Activated CD8-positive, alpha-beta T cell treated with anti-CD3 and anti-CD28 coated beads, Interleukin-2, amount 10 ng/mL, durations not matched to agents 7 days and 5 days (primary cell): ENCODE measurements around the gene BBLN. TPM values are rescaled to one million over a fixed set of nuclear protein-coding genes. Genes with fewer than 3 reads are reported as not detected.

Source experiments
- ATAC-seq: fragments of 150-1000 bp; cut with Tn5 transposase; one replicate; pipeline ENCODE4 v1.10.0; 2021; ENCODE audit warnings: moderate library complexity
- CTCF ChIA-PET: fragments of 350-600 bp; sonication (Branson Sonifier 250); formaldehyde crosslinking; loops from one replicate; lab custom pipeline; 2021; ENCODE audit warnings: antibody characterized with exemption; lab: Charles Lee
- POLR2A ChIA-PET: fragments of 350-600 bp; sonication (Branson Sonifier 250); formaldehyde crosslinking; loops from one replicate; lab custom pipeline; 2021; ENCODE audit warnings: antibody characterized with exemption; lab: Charles Lee
- DNase-seq: peaks from one replicate; pipeline ENCODE4 v3.0.0-alpha.2; 2020
- H3K27ac Mint-ChIP-seq: one replicate; pipeline ENCODE4 v1.8.0; 2021; ENCODE audit warnings: mild to moderate bottlenecking, mixed read lengths
- H3K27me3 Mint-ChIP-seq: one replicate; pipeline ENCODE4 v1.8.0; 2021; ENCODE audit warnings: low read depth, mixed read lengths
- H3K36me3 Mint-ChIP-seq: one replicate; pipeline ENCODE4 v1.8.0; 2021; ENCODE audit warnings: low read depth, mixed read lengths
- H3K4me1 Mint-ChIP-seq: one replicate; pipeline ENCODE4 v1.8.0; 2021; ENCODE audit warnings: low read depth, mixed read lengths
- H3K4me3 Mint-ChIP-seq: one replicate; pipeline ENCODE4 v1.8.0; 2021; ENCODE audit warnings: mild to moderate bottlenecking, mixed read lengths
- H3K9me3 Mint-ChIP-seq: one replicate; pipeline ENCODE4 v1.8.0; 2022; ENCODE audit warnings: mixed read lengths; ENCODE audit not compliant: insufficient read depth
- total RNA-seq, 2 experiments: library from RNA; stranded (reverse); gene quantifications; one replicate each; pipeline ENCODE4 v1.2.3, GENCODE V29; 2021

BBLN gene
- total RNA-seq, 2 experiments from 2014 or later: 94.3 to 105 TPM

GRCh38 chr9:128161215-128161902, 1.3 kb downstream of the BBLN start:
- Mint-ChIP-seq H3K27ac (peak overlapping the region; percentile 83), H3K4me3 (peak overlapping the region; percentile 81), H3K36me3 (peaks cover 18% of the 10 kb centered on the region), H3K9me3 (no peaks in the 10 kb centered on the region), H3K4me1 (peaks cover 21% of the 10 kb centered on the region), H3K27me3 (no peaks in the 10 kb centered on the region)
- DNase-seq (no peak), ATAC-seq (no peak)
- CTCF ChIA-PET: interaction anchor here (0.5 to 1.4 kb wide), 3 partner anchors 11 to 280 kb away, joined by 3 to 4 read pairs (median 4); no protein-coding TSS in a partner anchor
- POLR2A ChIA-PET: interaction anchor here (0.9 to 2.1 kb wide), 4 partner anchors 8 to 278 kb away, joined by 3 to 8 read pairs (median 4); partner anchors contain the start of gene CIZ1

DNA sequence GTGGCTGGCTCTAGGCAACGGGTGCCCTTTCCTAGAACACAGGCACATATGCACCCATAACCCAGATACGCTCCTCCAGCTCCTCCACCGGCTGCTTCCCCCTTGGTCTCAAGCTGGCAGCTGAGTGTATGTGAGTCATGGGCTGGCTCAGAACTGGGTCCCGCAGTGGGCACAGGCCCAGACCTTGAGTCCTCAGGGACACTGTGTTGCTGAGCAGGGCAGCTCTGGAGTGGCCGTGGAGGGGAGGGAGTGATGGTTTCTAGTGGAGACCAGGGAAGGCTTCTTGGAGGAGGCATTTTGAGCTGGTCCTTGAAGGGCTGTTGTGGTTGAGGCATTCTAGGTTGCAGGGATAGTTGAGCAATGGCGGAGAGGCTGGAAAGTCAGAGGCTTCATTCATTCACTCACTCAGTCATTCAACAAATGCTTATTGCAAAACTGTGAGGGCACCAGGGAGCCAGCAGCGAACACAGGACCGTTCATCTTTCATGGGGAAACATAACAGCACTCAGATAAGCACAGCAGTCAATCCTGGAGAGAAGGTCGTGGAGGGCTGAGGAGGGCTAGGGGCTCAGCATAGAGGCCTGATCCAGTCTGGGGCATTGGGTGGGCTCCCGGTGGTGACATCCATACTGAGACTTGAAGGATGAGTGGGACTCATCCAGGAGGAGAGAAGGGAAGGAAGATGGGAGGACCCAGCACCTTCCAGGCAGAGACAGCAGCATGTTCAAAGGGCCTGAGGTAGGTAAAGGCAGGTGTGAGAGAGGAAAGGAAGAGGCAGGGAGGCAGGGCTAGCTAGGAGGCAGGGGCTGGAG, 2.4 kb downstream of the BBLN start:
- POLR2A ChIA-PET: interaction anchor here (0.9 kb wide), 1 partner anchor 276 kb away, joined by 3 read pairs; no protein-coding TSS in a partner anchor
- ATAC-seq (no peak), DNase-seq (no peak)

GRCh38 chr9:128163027-128163515, 3.0 kb downstream of the BBLN start:
- H3K27me3 Mint-ChIP-seq: no peaks in the 10 kb centered on the region
- POLR2A ChIA-PET: no interaction called here
- H3K4me3 Mint-ChIP-seq: no peak overlapping the region
- no peak overlapping the region for H3K27ac Mint-ChIP-seq
- no peak for DNase-seq
- no peak for ATAC-seq
- peaks cover 29% of the 10 kb centered on the region for H3K36me3 Mint-ChIP-seq
- peaks cover 21% of the 10 kb centered on the region for H3K4me1 Mint-ChIP-seq
- CTCF ChIA-PET: no interaction called here
- H3K9me3 Mint-ChIP-seq: no peaks in the 10 kb centered on the region

More for the DNA sequence above, 2.4 kb downstream of the BBLN start:
- Mint-ChIP-seq H3K27me3 (no peaks in the 10 kb centered on the region), H3K27ac (peak overlapping the region; percentile 8), H3K36me3 (peaks cover 25% of the 10 kb centered on the region), H3K4me1 (peaks cover 21% of the 10 kb centered on the region), H3K4me3 (peak overlapping the region; percentile 81), H3K9me3 (no peaks in the 10 kb centered on the region)
- CTCF ChIA-PET: no interaction called here

- peaks cover 32% of the 10 kb centered on the region for H3K36me3 Mint-ChIP-seq
- no peak overlapping the region for H3K4me3 Mint-ChIP-seq
- DNase-seq: no peak
- ATAC-seq: no peak
- H3K9me3 Mint-ChIP-seq: no peaks in the 10 kb centered on the region
- CTCF ChIA-PET: no interaction called here
- peak overlapping the region; percentile 41 for H3K27ac Mint-ChIP-seq
- POLR2A ChIA-PET: no interaction called here
- H3K4me1 Mint-ChIP-seq: peaks cover 21% of the 10 kb centered on the region
- no peaks in the 10 kb centered on the region for H3K27me3 Mint-ChIP-seq
These were observed 3.6 kb downstream of the BBLN start for GRCh38 chr9:128163523-128164306.

GRCh38 chr9:128164307-128164885, 4.3 kb downstream of the BBLN start:
- ATAC-seq: no peak
- Mint-ChIP-seq H3K9me3 (no peaks in the 10 kb centered on the region), H3K4me3 (no peak overlapping the region), H3K36me3 (peaks cover 36% of the 10 kb centered on the region), H3K27ac (peak overlapping the region; percentile 41), H3K27me3 (no peaks in the 10 kb centered on the region), H3K4me1 (peaks cover 18% of the 10 kb centered on the region)
- CTCF ChIA-PET: no interaction called here
- POLR2A ChIA-PET: no interaction called here
- no peak for DNase-seq

- H3K4me3 Mint-ChIP-seq: no peak overlapping the region
- POLR2A ChIA-PET: no interaction called here
- peaks cover 10% of the 10 kb centered on the region for H3K4me1 Mint-ChIP-seq
- no peaks in the 10 kb centered on the region for H3K27me3 Mint-ChIP-seq
- DNase-seq (no peak), ATAC-seq (no peak)
- H3K36me3 Mint-ChIP-seq: peaks cover 43% of the 10 kb centered on the region
- H3K27ac Mint-ChIP-seq: no peak overlapping the region
- CTCF ChIA-PET: no interaction called here
- H3K9me3 Mint-ChIP-seq: no peaks in the 10 kb centered on the region
These were observed 6.1 kb downstream of the BBLN start for GRCh38 chr9:128166169-128166568.

- H3K9me3 Mint-ChIP-seq: no peaks in the 10 kb centered on the region
- ChIA-PET CTCF (no interaction called here), POLR2A (no interaction called here)
- H3K4me3 Mint-ChIP-seq: no peak overlapping the region
- no peaks in the 10 kb centered on the region for H3K27me3 Mint-ChIP-seq
- no peak for ATAC-seq
- H3K4me1 Mint-ChIP-seq: peaks cover 3% of the 10 kb centered on the region
- H3K27ac Mint-ChIP-seq: no peak overlapping the region
- DNase-seq: no peak
- H3K36me3 Mint-ChIP-seq: peaks cover 42% of the 10 kb centered on the region
These were observed 7.1 kb downstream of the BBLN start for GRCh38 chr9:128167209-128167608.

DNA sequence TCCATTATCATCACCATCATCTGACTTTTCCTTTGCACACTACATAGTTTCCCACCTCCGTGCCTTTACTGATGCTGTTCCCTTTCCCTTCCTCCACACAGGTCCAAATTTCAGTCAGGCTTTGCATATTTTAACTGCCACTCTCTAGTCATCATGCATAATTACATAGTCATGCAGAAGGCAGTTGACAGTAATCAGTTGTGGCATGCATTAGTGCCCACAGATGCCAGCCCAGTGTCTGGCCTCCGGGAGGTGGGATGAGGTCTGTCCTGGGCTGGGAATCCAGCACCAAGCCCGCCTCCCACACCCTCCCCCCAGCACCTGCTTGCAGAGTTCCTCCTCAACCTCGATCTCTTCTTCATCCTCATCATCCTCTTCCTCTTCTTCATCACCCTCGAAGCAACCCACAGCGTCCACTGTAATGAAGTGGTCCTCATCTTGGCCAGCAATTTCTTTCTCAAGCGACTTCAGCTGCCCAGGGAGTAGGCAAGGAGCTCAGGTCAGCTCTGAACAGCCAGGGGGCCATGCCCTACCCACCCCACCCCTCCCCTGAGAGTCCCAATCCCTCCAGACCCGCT, 8.8 kb downstream of the BBLN start:
- ATAC-seq (no peak), DNase-seq (no peak)
- no peaks in the 10 kb centered on the region for H3K9me3 Mint-ChIP-seq
- peaks cover 38% of the 10 kb centered on the region for H3K36me3 Mint-ChIP-seq
- H3K4me1 Mint-ChIP-seq: no peaks in the 10 kb centered on the region
- no peak overlapping the region for H3K4me3 Mint-ChIP-seq
- no peaks in the 10 kb centered on the region for H3K27me3 Mint-ChIP-seq
- ChIA-PET CTCF (interaction anchor here (1.7 kb wide), 1 partner anchor 15 kb away, joined by 5 read pairs; no protein-coding TSS in a partner anchor), POLR2A (interaction anchor here (1.0 kb wide), 1 partner anchor 8 kb away, joined by 3 read pairs; no protein-coding TSS in a partner anchor)
- no peak overlapping the region for H3K27ac Mint-ChIP-seq

DNA sequence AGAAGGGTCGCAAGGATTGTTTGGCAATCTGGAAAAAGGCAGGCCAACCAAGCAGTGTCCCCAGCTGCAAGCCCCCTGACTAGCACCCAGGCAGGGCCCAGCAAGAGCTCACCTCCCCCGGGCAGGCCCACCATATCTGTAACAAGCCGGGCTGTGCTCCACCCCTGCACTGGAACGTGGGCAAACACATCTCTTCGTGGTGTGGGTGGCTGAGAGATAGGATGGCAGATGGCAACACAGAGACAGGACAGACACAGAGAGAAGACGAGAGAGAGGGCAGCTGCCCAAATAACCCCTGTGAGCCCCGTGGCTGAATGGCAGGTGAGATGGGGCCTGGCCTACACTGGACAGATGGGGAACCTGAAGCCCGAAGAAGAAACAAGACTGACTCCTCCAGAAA, 9.4 kb downstream of the BBLN start:
- peak overlapping the region; percentile 12 for H3K27ac Mint-ChIP-seq
- H3K9me3 Mint-ChIP-seq: no peaks in the 10 kb centered on the region

DNA sequence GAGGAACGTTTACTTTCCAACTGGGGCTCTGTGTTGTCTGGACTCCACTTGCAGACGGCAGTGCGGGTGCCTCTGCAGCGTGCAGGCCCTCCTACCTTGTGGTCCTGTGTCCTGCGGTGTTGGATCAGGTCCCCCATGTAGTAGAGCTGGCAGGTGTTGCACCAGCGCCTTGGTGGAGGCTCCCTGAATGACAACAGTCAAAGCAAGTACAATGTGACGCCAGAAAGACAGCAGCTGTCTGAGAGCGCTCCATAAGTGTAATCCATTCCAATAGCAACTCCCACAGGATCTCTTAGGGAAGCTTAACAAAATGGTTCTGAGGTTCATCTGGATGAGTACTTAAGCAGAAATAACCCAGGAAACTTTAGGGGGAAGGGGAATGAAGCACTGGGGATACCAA, 9.9 kb downstream of the BBLN start:
- Mint-ChIP-seq H3K27ac (no peak overlapping the region), H3K9me3 (no peaks in the 10 kb centered on the region), H3K4me3 (no peak overlapping the region), H3K36me3 (peaks cover 35% of the 10 kb centered on the region), H3K27me3 (no peaks in the 10 kb centered on the region), H3K4me1 (no peaks in the 10 kb centered on the region)
- POLR2A ChIA-PET: no interaction called here
- no peak for DNase-seq
- CTCF ChIA-PET: interaction anchor here (1.3 to 1.7 kb wide), 3 partner anchors 14 to 192 kb away, joined by 4 to 5 read pairs (median 4); no protein-coding TSS in a partner anchor
- no peak for ATAC-seq

More for the DNA sequence above, 9.4 kb downstream of the BBLN start:
- no peak overlapping the region for H3K4me3 Mint-ChIP-seq
- H3K36me3 Mint-ChIP-seq: peaks cover 34% of the 10 kb centered on the region
- DNase-seq (no peak), ATAC-seq (no peak)
- ChIA-PET CTCF (interaction anchor here (1.4 to 1.7 kb wide), 2 partner anchors 14 to 21 kb away, joined by 4 to 5 read pairs; no protein-coding TSS in a partner anchor), POLR2A (interaction anchor here (1.0 kb wide), 1 partner anchor 9 kb away, joined by 3 read pairs; no protein-coding TSS in a partner anchor)
- no peaks in the 10 kb centered on the region for H3K4me1 Mint-ChIP-seq
- no peaks in the 10 kb centered on the region for H3K27me3 Mint-ChIP-seq
